K562 (cell line): ENCODE measurements around the gene MYO1F. TPM values are rescaled to one million over a fixed set of nuclear protein-coding genes. Genes with fewer than 3 reads are reported as not detected.

ENCODE experiments used
- CC2D1A ChIP-seq: fragments of 450-650 bp; IDR thresholded peaks from 2 replicates; pipeline ENCODE4 v1.6.1; 2017; ENCODE audit warnings: mild to moderate bottlenecking
- CREM ChIP-seq: IDR thresholded peaks from 2 replicates; pipeline ENCODE4 v1.6.1; 2014; ENCODE audit warnings: antibody characterized with exemption, low read depth
- ID3 ChIP-seq, 2 experiments: fragments of 250-450 bp in 1 of 2; fragments of 450-650 bp in 1 of 2; sonication (Bioruptor Pico) in 1 of 2; IDR thresholded peaks; 2 replicates each; pipeline versions ENCODE4 v1.6.1 to v1.8.0; 2016 to 2021; ENCODE audit warnings: mild to moderate bottlenecking in 2 of 2, moderate library complexity in 2 of 2, missing compliant biosample characterization in 1 of 2, missing genetic modification characterization in 1 of 2
- IRF1 ChIP-seq: sonication (generic); formaldehyde crosslinking; IDR thresholded peaks from 2 replicates; pipeline ENCODE4 v1.8.0; 2022; ENCODE audit warnings: missing genetic modification reagents, mild to moderate bottlenecking, borderline replicate concordance
- JUND ChIP-seq, 2 experiments: IDR thresholded peaks; 2 replicates in 1 of 2; 3 replicates in 1 of 2; pipeline ENCODE4 v1.6.1; 2011; ENCODE audit warnings: borderline replicate concordance in 2 of 2, low read depth in 2 of 2, low read length in 2 of 2, improper control_type of control experiment in 1 of 2, missing biosample characterization in 1 of 2, missing genetic modification characterization in 1 of 2, missing genetic modification reagents in 1 of 2
- LEF1 ChIP-seq: fragments of 450-650 bp; IDR thresholded peaks from 2 replicates; pipeline ENCODE4 v1.6.1; 2016; ENCODE audit warnings: mild to moderate bottlenecking
- PCBP2 ChIP-seq: fragments of 200-400 bp; formaldehyde crosslinking; IDR thresholded peaks from 2 replicates; pipeline ENCODE4 v1.6.1; 2018; ENCODE audit warnings: low read length, low read depth, mild to moderate bottlenecking, moderate library complexity; ENCODE audit not compliant: poor library complexity, severe bottlenecking
- PKNOX1 ChIP-seq: fragments of 450-650 bp; IDR thresholded peaks from 2 replicates; pipeline ENCODE4 v1.6.1; 2016
- RNF219 ChIP-seq: fragments of 250-450 bp; sonication (Bioruptor Pico); IDR thresholded peaks from 2 replicates; pipeline ENCODE4 v1.5.0; 2022; ENCODE audit warnings: mild to moderate bottlenecking
- ZBTB40 ChIP-seq, 2 experiments: fragments of 450-650 bp in 1 of 2; sonication (generic) in 1 of 2; formaldehyde crosslinking in 1 of 2; IDR thresholded peaks; 2 replicates each; pipeline versions ENCODE4 v1.7.1 to v1.9.0; 2016 to 2022; ENCODE audit warnings: inconsistent platforms in 1 of 2, mild to moderate bottlenecking in 1 of 2, missing genetic modification reagents in 1 of 2
- polyA plus RNA-seq, 8 experiments: library from polyadenylated mRNA; depleted of rRNA in 4 of 8; stranded (reverse) in 5 of 8; unstranded in 3 of 8; fragments of >200 nt; fragmentation: Nextera tagmentation in 2 of 8; fragmentation: Illumina TruSeq in 1 of 8; extraction: Ambion mirVana in 2 of 8; extraction: Trizol in 1 of 8; gene quantifications; 2 replicates each; pipeline versions ENCODE4 v1.2.1 to v1.2.3, GENCODE V29; 2011 to 2014; ENCODE audit warnings: inconsistent platforms in 1 of 8, missing spikeins in 1 of 8
- total RNA-seq, 7 experiments: library from RNA; depleted of rRNA in 6 of 7; stranded (reverse); fragments of >200 nt in 6 of 7; fragmentation: Illumina TruSeq in 2 of 7; extraction: Trizol in 2 of 7; gene quantifications; 2 replicates each; pipeline versions ENCODE4 v1.2.1 to v1.2.3, GENCODE V29; 2011 to 2021; ENCODE audit warnings: low replicate concordance in 1 of 7

Gene MYO1F
- total and polyA plus RNA-seq, 9 of the 15 experiments (the other 6 are each of a cell fraction or from before 2014, with no cell fraction given) = 0.78 to 9.4 (median 4.3) TPM

- TF ChIP-seq ZBTB40 (IDR thresholded peaks at IDR 0.05) = no peak
- TF ChIP-seq ZBTB40 (CRISPR knock-in tag; IDR thresholded peaks at IDR 0.05) = no peak
- TF ChIP-seq PKNOX1 = peak; percentile 47; the same call in 1 of the 2 replicates
- peak; percentile 41; the same call in 1 of the 2 replicates for TF ChIP-seq CC2D1A
- TF ChIP-seq LEF1 = no peak
- TF ChIP-seq RNF219 (CRISPR knock-in tag) = no peak
- TF ChIP-seq IRF1 (CRISPR knock-in tag) = no peak
- TF ChIP-seq CREM = 0 out of 2 replicates have a peak, but pooled peaks have one; percentile 6
- no peak for TF ChIP-seq PCBP2
- TF ChIP-seq JUND (IDR thresholded peaks at IDR 0.05; ENCODE audit: borderline replicate concordance, low read depth, low read length) = 0 out of 2 replicates have a peak, but pooled peaks have one; percentile 29
- no peak for TF ChIP-seq JUND (tag; IDR thresholded peaks at IDR 0.05; ENCODE audit: borderline replicate concordance, low read depth, low read length)
- TF ChIP-seq ID3 (CRISPR knock-in tag; IDR thresholded peaks at IDR 0.05) = no peak
- no peak for TF ChIP-seq ID3 (tag; IDR thresholded peaks at IDR 0.05)
These were observed 8.9 kb upstream of the MYO1F start (continued) for GRCh38 chr19:8585894-8586750.
